ENCODE results near the gene CACNA1A. TPM values are rescaled to one million over a fixed set of nuclear protein-coding genes. Genes with fewer than 3 reads are reported as not detected.

The CACNA1A gene
- total RNA-seq, 2 experiments from 2014 or later = 0.30 to 0.45 TPM

DNA sequence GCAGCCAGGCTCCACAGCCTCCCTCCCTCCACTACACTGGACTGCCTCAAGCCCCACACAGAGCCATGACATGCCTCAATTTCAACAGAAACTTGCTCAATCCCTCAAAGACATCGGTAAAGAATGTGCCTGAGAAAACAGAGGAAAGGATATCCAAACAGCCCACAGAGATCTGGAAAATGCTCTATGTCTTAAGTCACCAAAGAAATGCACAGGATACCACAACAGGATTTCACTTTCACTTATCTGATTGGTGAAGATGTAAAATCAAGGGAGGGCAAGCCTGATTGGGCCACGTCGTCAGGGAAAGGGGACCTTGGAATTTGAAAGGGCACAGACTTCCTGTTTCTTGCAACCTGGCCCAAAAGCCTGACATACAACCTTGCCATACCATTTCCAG is 14.2 kb downstream of the CACNA1A start:
- H3K9me3 ChIP-seq (ENCODE audit: control insufficient read depth in 1 of 2, insufficient read depth in 1 of 2, low read length in 2 of 2) = no peaks in the 10 kb centered on the region
- H3K27me3 Mint-ChIP-seq = peaks cover 56% of the 10 kb centered on the region
- H3K27ac Mint-ChIP-seq = no peak overlapping the region
- no peaks in the 10 kb centered on the region for H3K36me3 Mint-ChIP-seq (ENCODE audit: low read depth)
- POLR2A ChIA-PET = no interaction called here
- no peak for ATAC-seq (ENCODE audit: poor library complexity)
- intact Hi-C loops (cut with DNase I, micrococcal nuclease) = no loop called here
- no peaks in the 10 kb centered on the region for H3K4me1 Mint-ChIP-seq (ENCODE audit: low read depth)
- no peak overlapping the region for H3K4me3 ChIP-seq (ENCODE audit: low read length)
- H3K27ac ChIP-seq (ENCODE audit: low read depth in 1 of 2, low read length in 2 of 2) = no peak overlapping the region
- DNase-seq = no peak
- H3K4me3 Mint-ChIP-seq = no peak overlapping the region
- TF ChIP-seq, protein P1, sequence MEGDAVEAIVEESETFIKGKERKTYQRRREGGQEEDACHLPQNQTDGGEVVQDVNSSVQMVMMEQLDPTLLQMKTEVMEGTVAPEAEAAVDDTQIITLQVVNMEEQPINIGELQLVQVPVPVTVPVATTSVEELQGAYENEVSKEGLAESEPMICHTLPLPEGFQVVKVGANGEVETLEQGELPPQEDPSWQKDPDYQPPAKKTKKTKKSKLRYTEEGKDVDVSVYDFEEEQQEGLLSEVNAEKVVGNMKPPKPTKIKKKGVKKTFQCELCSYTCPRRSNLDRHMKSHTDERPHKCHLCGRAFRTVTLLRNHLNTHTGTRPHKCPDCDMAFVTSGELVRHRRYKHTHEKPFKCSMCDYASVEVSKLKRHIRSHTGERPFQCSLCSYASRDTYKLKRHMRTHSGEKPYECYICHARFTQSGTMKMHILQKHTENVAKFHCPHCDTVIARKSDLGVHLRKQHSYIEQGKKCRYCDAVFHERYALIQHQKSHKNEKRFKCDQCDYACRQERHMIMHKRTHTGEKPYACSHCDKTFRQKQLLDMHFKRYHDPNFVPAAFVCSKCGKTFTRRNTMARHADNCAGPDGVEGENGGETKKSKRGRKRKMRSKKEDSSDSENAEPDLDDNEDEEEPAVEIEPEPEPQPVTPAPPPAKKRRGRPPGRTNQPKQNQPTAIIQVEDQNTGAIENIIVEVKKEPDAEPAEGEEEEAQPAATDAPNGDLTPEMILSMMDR (IDR thresholded peaks at IDR 0.05) = no peak
- no peaks in the 10 kb centered on the region for H3K4me1 ChIP-seq (ENCODE audit: insufficient read depth, low read length)
- CTCF ChIA-PET = no interaction called here
- H3K36me3 ChIP-seq (ENCODE audit: insufficient read depth, low read length) = no peaks in the 10 kb centered on the region
- H3K9me3 Mint-ChIP-seq = no peaks in the 10 kb centered on the region
- peaks cover 13 to 14% of the 10 kb centered on the region in 2 experiments for H3K27me3 ChIP-seq (ENCODE audit: control insufficient read depth in 1 of 2, insufficient read depth in 2 of 2, low read length in 2 of 2)

DNA sequence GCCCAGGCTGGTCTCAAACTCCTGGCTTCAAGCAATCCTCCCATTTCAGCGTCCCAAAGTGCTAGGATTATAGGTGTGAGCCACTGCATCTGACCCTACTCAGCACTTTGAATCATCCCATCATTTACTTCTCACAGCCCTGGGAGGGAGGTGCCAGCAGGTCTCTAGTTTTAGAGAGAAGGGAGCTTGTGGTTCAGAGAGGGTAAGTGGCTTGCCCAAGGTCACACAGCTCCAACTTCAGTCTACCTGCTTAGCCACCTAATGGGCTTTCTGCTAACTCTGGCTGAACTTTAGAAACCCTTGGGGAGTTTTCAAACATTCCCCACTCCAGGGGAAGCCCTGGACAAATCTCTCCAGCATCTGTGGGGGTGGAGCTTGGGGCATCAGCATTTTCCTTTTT is 18.3 kb downstream of the CACNA1A start:
- DNase-seq (no peak), ATAC-seq (ENCODE audit: poor library complexity) (no peak)
- intact Hi-C loops (cut with DNase I, micrococcal nuclease) = no loop called here
- ChIA-PET CTCF (no interaction called here), POLR2A (no interaction called here)
- Mint-ChIP-seq H3K9me3 (no peaks in the 10 kb centered on the region), H3K4me3 (no peak overlapping the region), H3K4me1 (ENCODE audit: low read depth) (no peaks in the 10 kb centered on the region), H3K27me3 (peaks cover 66% of the 10 kb centered on the region), H3K27ac (no peak overlapping the region), H3K36me3 (ENCODE audit: low read depth) (no peaks in the 10 kb centered on the region)
- H3K27me3 ChIP-seq (ENCODE audit: control insufficient read depth in 1 of 2, insufficient read depth in 2 of 2, low read length in 2 of 2) = peaks cover 14 to 18% of the 10 kb centered on the region in 2 experiments
- H3K4me3 ChIP-seq (ENCODE audit: low read length) = no peak overlapping the region
- H3K9me3 ChIP-seq (ENCODE audit: control insufficient read depth in 1 of 2, insufficient read depth in 1 of 2, low read length in 2 of 2) = no peaks in the 10 kb centered on the region
- H3K36me3 ChIP-seq (ENCODE audit: insufficient read depth, low read length) = no peaks in the 10 kb centered on the region
- TF ChIP-seq, protein P1 (IDR thresholded peaks at IDR 0.05) = no peak
- no peaks in the 10 kb centered on the region for H3K4me1 ChIP-seq (ENCODE audit: insufficient read depth, low read length)
- no peak overlapping the region for H3K27ac ChIP-seq (ENCODE audit: low read depth in 1 of 2, low read length in 2 of 2)

DNA sequence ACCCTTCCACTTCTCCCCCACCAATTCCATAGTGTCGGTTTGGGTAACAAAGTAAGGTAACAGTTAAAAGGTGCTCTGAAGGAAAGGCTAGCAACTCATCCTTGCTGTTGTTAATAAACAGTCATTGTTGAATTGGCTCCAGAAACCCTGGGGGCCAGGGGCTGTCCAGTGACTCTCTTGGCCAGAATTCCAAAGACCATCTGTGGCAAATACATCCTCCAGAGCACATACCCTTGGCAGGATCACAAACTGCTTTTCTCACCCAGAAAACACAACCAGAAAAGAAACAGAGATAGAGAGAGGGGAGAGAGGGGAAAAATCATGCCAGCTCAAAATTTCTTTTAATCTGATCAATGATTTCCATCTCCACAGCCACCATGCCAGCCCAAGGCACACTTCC is 22.1 kb downstream of the CACNA1A start:
- ATAC-seq (ENCODE audit: poor library complexity) = no peak
- Mint-ChIP-seq H3K4me3 (no peak overlapping the region), H3K36me3 (ENCODE audit: low read depth) (no peaks in the 10 kb centered on the region), H3K27me3 (peaks cover 47% of the 10 kb centered on the region), H3K9me3 (no peaks in the 10 kb centered on the region), H3K4me1 (ENCODE audit: low read depth) (no peaks in the 10 kb centered on the region), H3K27ac (no peak overlapping the region)
- H3K36me3 ChIP-seq (ENCODE audit: insufficient read depth, low read length) = no peaks in the 10 kb centered on the region
- no peaks in the 10 kb centered on the region for H3K9me3 ChIP-seq (ENCODE audit: control insufficient read depth in 1 of 2, insufficient read depth in 1 of 2, low read length in 2 of 2)
- ChIA-PET POLR2A (no interaction called here), CTCF (no interaction called here)
- no peak for DNase-seq
- H3K27me3 ChIP-seq (ENCODE audit: control insufficient read depth in 1 of 2, insufficient read depth in 2 of 2, low read length in 2 of 2) = peaks cover 0 to 8% of the 10 kb centered on the region in 2 experiments
- H3K4me1 ChIP-seq (ENCODE audit: insufficient read depth, low read length) = no peaks in the 10 kb centered on the region
- no peak overlapping the region for H3K4me3 ChIP-seq (ENCODE audit: low read length)
- H3K27ac ChIP-seq (ENCODE audit: low read depth in 1 of 2, low read length in 2 of 2) = no peak overlapping the region
- intact Hi-C loops (cut with DNase I, micrococcal nuclease) = no loop called here
- TF ChIP-seq, protein P1 (IDR thresholded peaks at IDR 0.05) = no peak
